HG03139 (cell line): ENCODE data around the gene MAP1LC3A.
"Not testable (repeated sequence)": the region's sequence is repeated elsewhere in the genome, so short reads cannot be mapped to it uniquely, and the experiment has no call there.

Experiments used
- ATAC-seq: cut with Tn5 transposase; IDR thresholded peaks from one replicate; pipeline ENCODE4 v1.9.1; 2021; ENCODE audit not compliant: unreplicated experiment

Gene MAP1LC3A

GRCh38 chr20:34558320-34559218, at the start of gene MAP1LC3A:
MAP1LC3A (plus strand) TSS chr20:34558718; CDS start chr20:34558869, 151 bp downstream.
- ATAC-seq = no peak

- ATAC-seq = no peak
These were observed 47.9 kb upstream of the MAP1LC3A start for GRCh38 chr20:34510575-34510974.

GRCh38 chr20:34511891-34512265, 46.6 kb upstream of the MAP1LC3A start:
- ATAC-seq = no peak

GRCh38 chr20:34512266-34512954, 46.1 kb upstream of the MAP1LC3A start:
- no peak for ATAC-seq

- no peak for ATAC-seq
These were observed 45.5 kb upstream of the MAP1LC3A start for GRCh38 chr20:34512955-34513419.

DNA sequence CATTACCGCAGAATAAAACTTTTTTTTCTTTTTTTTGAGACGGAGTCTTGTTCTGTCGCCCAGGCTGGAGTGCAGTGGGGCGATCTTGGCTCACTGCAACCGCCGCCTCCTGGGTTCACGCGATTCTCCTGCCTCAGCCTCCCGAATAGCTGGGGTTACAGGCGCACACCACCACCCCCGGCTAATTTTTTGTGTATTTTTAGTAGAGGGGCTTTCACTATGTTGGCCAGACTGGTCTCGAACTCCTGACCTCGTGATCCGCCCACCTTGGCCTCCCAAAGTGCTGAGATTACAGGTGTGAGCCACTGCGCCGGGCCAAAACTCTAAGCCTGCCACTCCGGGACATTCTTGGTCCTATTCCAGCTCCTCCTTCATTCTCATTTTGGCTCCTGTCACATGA, 44.5 kb upstream of the MAP1LC3A start:
- ATAC-seq = not testable (repeated sequence)

GRCh38 chr20:34514897-34515483, 43.5 kb upstream of the MAP1LC3A start:
- peak; percentile 7 for ATAC-seq

DNA sequence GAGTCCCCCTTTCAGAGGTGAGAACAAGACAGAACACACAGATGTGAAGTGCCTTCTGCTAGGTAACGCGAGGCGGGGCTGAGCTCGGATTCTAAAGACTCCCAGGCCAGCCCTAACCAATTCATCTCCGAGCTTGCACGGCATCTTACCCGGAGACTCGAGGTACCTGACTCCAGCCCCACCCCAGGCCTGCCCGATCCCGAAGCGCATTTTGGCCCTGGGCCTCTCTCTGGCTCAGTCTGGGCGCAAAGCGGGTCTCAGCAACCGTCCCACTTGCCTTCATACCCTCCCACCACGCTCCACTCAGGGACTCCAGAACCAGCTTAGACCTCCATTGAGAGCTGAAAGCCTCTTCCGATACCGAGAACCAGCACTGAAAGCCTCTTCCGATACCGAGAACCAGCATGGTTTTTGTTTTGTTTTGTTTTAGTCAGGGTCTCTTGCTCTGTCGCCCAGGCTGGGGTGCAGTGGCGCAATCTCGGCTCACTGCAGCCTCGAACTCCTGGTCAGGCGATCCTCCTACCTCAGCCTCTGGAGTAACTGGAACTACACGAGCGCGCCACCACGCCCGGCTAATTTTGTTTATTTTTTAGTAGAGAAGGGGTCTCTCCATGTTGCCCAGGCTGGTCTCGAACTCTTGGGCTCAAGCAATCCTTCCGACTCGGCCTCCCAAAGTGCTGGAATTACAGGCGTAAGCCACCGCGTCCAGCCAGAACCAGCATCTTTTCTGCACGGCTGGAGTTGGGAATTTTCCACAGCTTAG, 42.9 kb upstream of the MAP1LC3A start:
- ATAC-seq = peak; percentile 41

GRCh38 chr20:34516247-34517113, 42.0 kb upstream of the MAP1LC3A start, which contains the start of gene DYNLRB1:
DYNLRB1 (plus strand) TSS chr20:34516422; CDS start chr20:34516459, 37 bp downstream.
- peak; percentile 50 for ATAC-seq

GRCh38 chr20:34517114-34517505, 41.4 kb upstream of the MAP1LC3A start:
- no peak for ATAC-seq

- ATAC-seq = not testable (repeated sequence)
These were observed 39.7 kb upstream of the MAP1LC3A start for GRCh38 chr20:34518863-34519262.

DNA sequence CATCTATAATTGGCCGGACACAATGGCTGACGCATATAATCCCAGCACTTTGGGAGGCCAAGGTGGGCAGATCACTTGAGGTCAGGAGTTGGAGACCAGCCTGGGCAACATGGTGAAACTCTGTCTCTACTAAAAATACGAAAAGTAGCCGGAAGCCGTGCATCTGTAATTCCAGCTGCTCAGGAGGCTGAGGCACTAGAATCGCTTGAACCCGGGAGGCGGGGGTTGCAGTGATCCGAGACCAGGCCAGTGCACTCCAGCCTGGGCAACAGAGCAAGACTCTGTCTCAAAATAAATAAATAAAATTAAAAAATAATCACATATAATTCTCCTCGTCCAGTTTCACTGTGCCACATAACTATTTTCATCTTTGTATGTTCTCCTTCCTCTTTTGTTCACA, 38.7 kb upstream of the MAP1LC3A start:
- ATAC-seq = not testable (repeated sequence)

GRCh38 chr20:34522969-34523871, 35.3 kb upstream of the MAP1LC3A start:
- no peak for ATAC-seq

- no peak for ATAC-seq
These were observed 34.1 kb upstream of the MAP1LC3A start for GRCh38 chr20:34524426-34524825.

- no peak for ATAC-seq
These were observed 33.2 kb upstream of the MAP1LC3A start for GRCh38 chr20:34525342-34525708.

GRCh38 chr20:34525709-34526416, 32.7 kb upstream of the MAP1LC3A start:
- no peak for ATAC-seq

GRCh38 chr20:34526466-34526865, 32.1 kb upstream of the MAP1LC3A start:
- ATAC-seq = no peak

- no peak for ATAC-seq
These were observed 31.5 kb upstream of the MAP1LC3A start for GRCh38 chr20:34527016-34527415.
